Trophoblast cell (in vitro differentiated cells and primary cell): ENCODE measurements around the gene CDR2.

Source experiments
- DNase-seq, 2 donors: peaks; one replicate each; pipeline ENCODE4 v3.0.0-alpha.2; 2016
- H2AFZ ChIP-seq: 2 replicates; pipeline ENCODE4 v1.6.1; 2013; ENCODE audit warnings: low read length, moderate library complexity, mild to moderate bottlenecking; ENCODE audit not compliant: insufficient read depth, poor library complexity
- H2AK5ac ChIP-seq: 2 replicates; pipeline ENCODE4 v1.6.1; 2013; ENCODE audit warnings: mild to moderate bottlenecking, low read length
- H2BK120ac ChIP-seq: 2 replicates; pipeline ENCODE4 v1.6.1; 2013; ENCODE audit warnings: low read length, mild to moderate bottlenecking, moderate library complexity; ENCODE audit not compliant: insufficient read depth, poor library complexity
- H2BK12ac ChIP-seq: 2 replicates; pipeline ENCODE4 v1.6.1; 2013; ENCODE audit warnings: mild to moderate bottlenecking, low read length, moderate library complexity
- H2BK5ac ChIP-seq: 2 replicates; pipeline ENCODE4 v1.6.1; 2013; ENCODE audit warnings: low read length, low read depth, moderate library complexity, mild to moderate bottlenecking; ENCODE audit not compliant: poor library complexity
- H3K14ac ChIP-seq: 2 replicates; pipeline ENCODE4 v1.6.1; 2013; ENCODE audit warnings: mild to moderate bottlenecking, low read length
- H3K18ac ChIP-seq: 2 replicates; pipeline ENCODE4 v1.6.1; 2013; ENCODE audit warnings: mild to moderate bottlenecking, low read length
- H3K23ac ChIP-seq: 2 replicates; pipeline ENCODE4 v1.6.1; 2013; ENCODE audit warnings: low read length
- H3K27ac ChIP-seq: 2 replicates; pipeline ENCODE4 v1.5.1; 2013; ENCODE audit warnings: low read depth, mild to moderate bottlenecking, inconsistent platforms, low read length, moderate library complexity
- H3K27me3 ChIP-seq: 2 replicates; pipeline ENCODE4 v1.6.1; 2013; ENCODE audit warnings: inconsistent platforms, mild to moderate bottlenecking, low read length, moderate library complexity; ENCODE audit not compliant: insufficient read depth
- H3K36me3 ChIP-seq, 2 experiments: 1 replicate in 1 of 2; 2 replicates in 1 of 2; pipeline ENCODE4 v1.6.1; 2013; ENCODE audit warnings: low read length in 2 of 2, mild to moderate bottlenecking in 2 of 2, moderate library complexity in 1 of 2; ENCODE audit not compliant: insufficient read depth in 2 of 2, control insufficient read depth in 1 of 2
- H3K4ac ChIP-seq: 2 replicates; pipeline ENCODE4 v1.6.1; 2013; ENCODE audit warnings: low read depth, mild to moderate bottlenecking, low read length, moderate library complexity
- H3K4me1 ChIP-seq, 2 experiments: 1 replicate in 1 of 2; 2 replicates in 1 of 2; pipeline ENCODE4 v1.6.1; 2013; ENCODE audit warnings: low read length in 2 of 2, mild to moderate bottlenecking in 2 of 2, moderate library complexity in 1 of 2; ENCODE audit not compliant: insufficient read depth in 2 of 2, control insufficient read depth in 1 of 2
- H3K4me2 ChIP-seq: 2 replicates; pipeline ENCODE4 v1.6.1; 2013; ENCODE audit warnings: inconsistent platforms, mild to moderate bottlenecking, low read length, moderate library complexity
- H3K4me3 ChIP-seq: 2 replicates; pipeline ENCODE4 v1.5.1; 2013; ENCODE audit warnings: mild to moderate bottlenecking, low read depth, low read length, inconsistent platforms
- H3K79me1 ChIP-seq: one replicate; pipeline ENCODE4 v1.6.1; 2013; ENCODE audit warnings: low read length
- H3K79me2 ChIP-seq: 2 replicates; pipeline ENCODE4 v1.6.1; 2013; ENCODE audit warnings: low read length, mild to moderate bottlenecking; ENCODE audit not compliant: control insufficient read depth, insufficient read depth, poor library complexity
- H3K9ac ChIP-seq: 2 replicates; pipeline ENCODE4 v1.6.1; 2013; ENCODE audit warnings: mild to moderate bottlenecking, low read length
- H3K9me3 ChIP-seq: 2 replicates; pipeline ENCODE4 v1.6.1; 2013; ENCODE audit warnings: low read depth, mild to moderate bottlenecking, control low read depth, inconsistent platforms, low read length; ENCODE audit not compliant: insufficient read depth
- H4K12ac ChIP-seq: 2 replicates; pipeline ENCODE4 v1.6.1; 2013; ENCODE audit warnings: low read depth, mild to moderate bottlenecking, low read length, moderate library complexity
- H4K8ac ChIP-seq: 2 replicates; pipeline ENCODE4 v1.6.1; 2013; ENCODE audit warnings: low read depth, mild to moderate bottlenecking, low read length, moderate library complexity
- H4K91ac ChIP-seq: one replicate; pipeline ENCODE4 v1.6.1; 2013; ENCODE audit warnings: low read depth, mild to moderate bottlenecking, low read length, moderate library complexity
- whole genome bisulfite sequencing: extraction: QIAGEN DNeasy Blood & Tissue Kit; methylation state at CpG from one replicate; pipeline ENCODE4 v1.1.7; 2013; ENCODE audit warnings: missing lambda C conversion rate; ENCODE audit not compliant: insufficient read length, insufficient coverage; ENCODE audit errors: extremely low coverage; 5-methylcytosine and 5-hydroxymethylcytosine counted together

Gene CDR2

GRCh38 chr16:22324787-22325597 is 49.4 kb downstream of the CDR2 start:
- no peak overlapping the region for H3K23ac ChIP-seq
- no peak overlapping the region for H4K91ac ChIP-seq
- no peak overlapping the region for H3K4ac ChIP-seq
- no peak overlapping the region for H3K9ac ChIP-seq
- no peak overlapping the region for H2BK5ac ChIP-seq
- no peak overlapping the region for H2AFZ ChIP-seq
- H3K4me2 ChIP-seq: no peak overlapping the region
- no peak overlapping the region for H3K18ac ChIP-seq
- H3K4me1 ChIP-seq: no peaks in the 10 kb centered on the region
- no peak overlapping the region for H3K14ac ChIP-seq
- H4K8ac ChIP-seq: no peak overlapping the region
- no peaks in the 10 kb centered on the region for H3K9me3 ChIP-seq
- no peak overlapping the region for H2AK5ac ChIP-seq
- H3K79me1 ChIP-seq: no peaks in the 10 kb centered on the region
- H3K27me3 ChIP-seq: no peaks in the 10 kb centered on the region
- no CpG with 5 or more reads among the region's 19 CpGs for WGBS
- no peak overlapping the region for H3K27ac ChIP-seq
- H2BK120ac ChIP-seq: no peak overlapping the region
- H3K36me3 ChIP-seq: peaks cover 57 to 74% of the 10 kb centered on the region in 2 experiments
- no peak overlapping the region for H4K12ac ChIP-seq
- no peak for DNase-seq
- no peak overlapping the region for H2BK12ac ChIP-seq
- H3K79me2 ChIP-seq: no peaks in the 10 kb centered on the region
- no peak overlapping the region for H3K4me3 ChIP-seq

DNA sequence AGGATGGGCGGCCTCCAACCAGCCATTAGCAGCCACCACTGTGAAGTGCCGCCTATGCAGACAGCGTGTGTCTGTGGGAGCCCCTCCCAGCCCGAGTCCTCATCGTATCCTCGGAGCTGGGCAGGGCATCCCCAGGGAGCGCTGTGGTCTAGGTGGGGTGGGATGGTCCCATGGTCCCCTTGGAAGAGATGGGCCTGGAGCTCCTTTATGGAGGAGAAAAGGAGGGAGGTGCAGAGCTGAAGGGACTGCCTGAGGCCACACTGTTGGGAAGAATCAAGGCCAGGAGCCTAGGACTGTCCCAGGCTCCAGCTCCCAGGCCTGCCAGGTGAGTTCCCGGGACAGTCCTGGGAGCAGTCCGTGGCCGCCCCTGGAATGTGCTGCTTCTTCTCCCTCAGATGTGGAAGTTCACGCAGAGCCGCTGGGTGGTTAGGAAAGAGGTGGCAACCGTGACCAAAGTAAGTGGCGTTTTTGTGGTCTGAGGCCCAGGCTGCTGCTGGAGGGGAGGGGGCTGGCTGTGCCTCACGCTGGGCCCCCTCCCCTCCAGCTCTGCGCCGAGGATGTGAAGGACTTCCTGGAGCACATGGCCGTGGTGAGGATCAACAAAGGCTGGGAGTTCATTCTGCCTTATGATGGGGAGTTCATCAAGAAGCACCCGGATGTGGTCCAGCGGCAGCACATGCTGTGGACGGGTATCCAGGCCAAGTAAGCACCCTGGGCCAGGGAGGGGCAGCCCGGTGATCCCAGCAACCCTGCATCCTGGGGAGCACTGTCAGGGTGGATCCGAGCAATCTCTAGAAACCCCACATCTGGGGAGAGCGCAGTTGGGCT is 50.2 kb downstream of the CDR2 start:
- no peak overlapping the region for H4K12ac ChIP-seq
- no peak overlapping the region for H2AK5ac ChIP-seq
- H3K4me1 ChIP-seq: no peaks in the 10 kb centered on the region
- no peak overlapping the region for H3K23ac ChIP-seq
- H2AFZ ChIP-seq: no peak overlapping the region
- H3K9ac ChIP-seq: no peak overlapping the region
- H4K91ac ChIP-seq: no peak overlapping the region
- no peaks in the 10 kb centered on the region for H3K27me3 ChIP-seq
- no peak overlapping the region for H2BK120ac ChIP-seq
- no peak for DNase-seq
- H2BK5ac ChIP-seq: no peak overlapping the region
- peaks cover 57 to 70% of the 10 kb centered on the region in 2 experiments for H3K36me3 ChIP-seq
- H3K18ac ChIP-seq: no peak overlapping the region
- H3K14ac ChIP-seq: no peak overlapping the region
- no CpG with 5 or more reads among the region's 24 CpGs for WGBS
- H2BK12ac ChIP-seq: no peak overlapping the region
- H3K79me2 ChIP-seq: no peaks in the 10 kb centered on the region
- no peak overlapping the region for H3K27ac ChIP-seq
- no peaks in the 10 kb centered on the region for H3K9me3 ChIP-seq
- H3K4ac ChIP-seq: no peak overlapping the region
- no peak overlapping the region for H4K8ac ChIP-seq
- no peak overlapping the region for H3K4me3 ChIP-seq
- no peaks in the 10 kb centered on the region for H3K79me1 ChIP-seq
- H3K4me2 ChIP-seq: no peak overlapping the region

DNA sequence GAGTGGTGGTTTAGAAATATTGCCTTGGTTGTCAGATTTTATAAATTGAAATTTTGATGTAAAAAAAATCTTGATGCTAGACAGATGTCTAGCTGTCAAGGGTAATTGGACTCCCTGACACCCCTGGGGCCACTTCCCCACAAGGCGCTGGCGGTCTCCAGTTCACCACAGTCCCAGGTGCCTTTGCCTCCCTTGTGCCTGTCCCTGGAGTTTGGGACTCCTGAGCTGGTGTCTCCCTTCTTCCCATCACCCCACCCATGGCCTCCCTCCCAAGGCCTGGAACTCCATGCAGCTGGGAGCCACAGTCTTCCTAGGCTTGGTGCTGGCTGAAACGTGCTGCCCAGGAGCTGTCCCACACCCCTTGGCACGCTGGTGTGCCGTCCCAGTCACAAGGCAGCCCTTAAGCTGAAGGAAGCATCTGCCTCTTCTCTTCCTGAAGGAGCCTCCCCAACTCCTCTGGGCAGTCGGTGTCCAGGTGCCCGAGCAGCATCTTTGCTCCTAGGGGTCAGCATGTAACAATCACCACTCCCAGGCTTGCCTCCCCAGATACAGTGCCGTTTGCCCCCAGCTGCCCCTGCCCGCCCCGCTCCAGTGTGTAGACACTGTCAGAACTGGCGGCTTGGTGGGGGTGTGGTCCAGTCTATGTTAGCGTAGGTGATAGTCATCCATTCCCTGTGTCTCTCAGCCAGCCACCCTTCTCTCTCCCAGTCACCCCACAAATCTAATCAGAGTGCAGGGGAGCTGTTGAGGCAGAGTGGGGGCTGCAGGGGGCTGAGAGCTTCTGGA is 51.1 kb downstream of the CDR2 start:
- H4K12ac ChIP-seq: no peak overlapping the region
- no peak overlapping the region for H3K4me3 ChIP-seq
- H4K91ac ChIP-seq: no peak overlapping the region
- H4K8ac ChIP-seq: no peak overlapping the region
- H3K79me2 ChIP-seq: no peaks in the 10 kb centered on the region
- no peak overlapping the region for H3K4ac ChIP-seq
- no peak overlapping the region for H2AFZ ChIP-seq
- no peak overlapping the region for H2AK5ac ChIP-seq
- H3K23ac ChIP-seq: no peak overlapping the region
- DNase-seq: no peak
- H2BK5ac ChIP-seq: no peak overlapping the region
- no peak overlapping the region for H3K9ac ChIP-seq
- H3K27ac ChIP-seq: no peak overlapping the region
- H3K14ac ChIP-seq: no peak overlapping the region
- no peaks in the 10 kb centered on the region for H3K27me3 ChIP-seq
- WGBS: no CpG with 5 or more reads among the region's 12 CpGs
- no peaks in the 10 kb centered on the region for H3K4me1 ChIP-seq
- no peak overlapping the region for H3K18ac ChIP-seq
- H3K36me3 ChIP-seq: peaks cover 56 to 68% of the 10 kb centered on the region in 2 experiments
- no peaks in the 10 kb centered on the region for H3K79me1 ChIP-seq
- no peaks in the 10 kb centered on the region for H3K9me3 ChIP-seq
- H2BK120ac ChIP-seq: no peak overlapping the region
- H2BK12ac ChIP-seq: no peak overlapping the region
- no peak overlapping the region for H3K4me2 ChIP-seq

GRCh38 chr16:22322741-22323140 is 51.7 kb downstream of the CDR2 start:
- H3K18ac ChIP-seq: peak overlapping the region; percentile 12
- no peak overlapping the region for H2AK5ac ChIP-seq
- no peak overlapping the region for H2BK5ac ChIP-seq
- no peak overlapping the region for H2AFZ ChIP-seq
- H3K79me1 ChIP-seq: no peaks in the 10 kb centered on the region
- H3K9ac ChIP-seq: no peak overlapping the region
- no peaks in the 10 kb centered on the region for H3K79me2 ChIP-seq
- H3K14ac ChIP-seq: no peak overlapping the region
- peaks cover 54 to 64% of the 10 kb centered on the region in 2 experiments for H3K36me3 ChIP-seq
- H3K23ac ChIP-seq: no peak overlapping the region
- H3K27ac ChIP-seq: no peak overlapping the region
- H2BK120ac ChIP-seq: no peak overlapping the region
- H3K9me3 ChIP-seq: no peaks in the 10 kb centered on the region
- H3K4me3 ChIP-seq: no peak overlapping the region
- H4K12ac ChIP-seq: no peak overlapping the region
- no peaks in the 10 kb centered on the region for H3K27me3 ChIP-seq
- no peak overlapping the region for H4K91ac ChIP-seq
- no peak overlapping the region for H3K4ac ChIP-seq
- no peaks in the 10 kb centered on the region for H3K4me1 ChIP-seq
- H4K8ac ChIP-seq: no peak overlapping the region
- H2BK12ac ChIP-seq: no peak overlapping the region
- no peak for DNase-seq
- no CpG with 5 or more reads among the region's 17 CpGs for WGBS
- H3K4me2 ChIP-seq: no peak overlapping the region
